HG03139 (cell line): Measurements from ENCODE around the gene CRLF3.
"Not testable (repeated sequence)": the region's sequence is repeated elsewhere in the genome, so short reads cannot be mapped to it uniquely, and the experiment has no call there.

Experiments used
- ATAC-seq: cut with Tn5 transposase; IDR thresholded peaks from one replicate; pipeline ENCODE4 v1.9.1; 2021; ENCODE audit not compliant: unreplicated experiment

Gene CRLF3

DNA sequence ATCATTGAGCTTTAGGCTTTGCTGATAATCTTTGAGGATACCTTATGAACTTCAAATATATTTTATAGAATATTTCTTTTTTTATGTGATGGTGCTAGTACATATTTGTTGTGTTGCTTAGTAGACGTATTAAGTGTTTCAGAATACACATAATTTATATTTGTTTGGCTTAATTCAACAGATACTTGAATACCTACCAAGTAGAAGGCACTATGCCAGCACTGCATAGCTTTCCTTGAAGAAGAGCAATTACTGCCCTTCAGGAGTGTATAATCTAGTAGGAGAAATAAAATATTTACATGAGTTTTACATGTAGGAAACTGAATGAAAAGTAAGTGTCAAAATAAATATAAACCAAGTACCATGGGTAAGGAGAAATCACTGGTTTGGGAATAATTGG, 81.8 kb downstream of the CRLF3 start:
- not testable (repeated sequence) for ATAC-seq

DNA sequence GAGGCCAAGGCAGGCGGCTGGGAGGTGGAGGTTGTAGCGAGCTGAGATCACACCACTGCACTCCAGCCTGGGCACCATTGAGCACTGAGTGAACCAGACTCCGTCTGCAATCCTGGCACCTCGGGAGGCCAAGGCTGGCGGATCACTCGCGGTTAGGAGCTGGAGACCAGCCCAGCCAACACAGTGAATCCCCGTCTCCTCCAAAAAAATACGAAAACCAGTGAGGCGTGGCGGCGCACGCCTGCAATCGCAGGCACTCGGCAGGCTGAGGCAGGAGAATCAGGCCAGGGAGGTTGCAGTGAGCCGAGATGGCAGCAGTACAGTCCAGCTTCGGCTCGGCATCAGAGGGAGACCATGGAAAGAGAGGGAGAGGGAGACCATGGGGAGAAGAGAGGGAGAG, 88.1 kb downstream of the CRLF3 start:
- not testable (repeated sequence) for ATAC-seq

DNA sequence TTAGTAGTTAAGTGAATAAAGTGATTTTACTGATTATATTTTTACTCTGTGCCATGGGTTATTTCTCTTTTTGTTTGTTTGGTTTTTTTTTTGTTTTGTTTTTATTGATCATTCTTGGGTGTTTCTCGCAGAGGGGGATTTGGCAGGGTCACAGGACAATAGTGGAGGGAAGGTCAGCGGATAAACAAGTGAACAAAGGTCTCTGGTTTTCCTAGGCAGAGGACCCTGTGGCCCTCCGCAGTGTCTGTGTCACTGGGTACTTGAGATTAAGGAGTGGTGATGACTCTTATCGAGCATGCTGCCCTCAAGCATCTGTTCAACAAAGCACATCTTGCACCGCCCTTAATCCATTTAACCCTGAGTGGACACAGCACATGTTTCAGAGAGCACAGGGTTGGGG, 88.8 kb downstream of the CRLF3 start:
- not testable (repeated sequence) for ATAC-seq

DNA sequence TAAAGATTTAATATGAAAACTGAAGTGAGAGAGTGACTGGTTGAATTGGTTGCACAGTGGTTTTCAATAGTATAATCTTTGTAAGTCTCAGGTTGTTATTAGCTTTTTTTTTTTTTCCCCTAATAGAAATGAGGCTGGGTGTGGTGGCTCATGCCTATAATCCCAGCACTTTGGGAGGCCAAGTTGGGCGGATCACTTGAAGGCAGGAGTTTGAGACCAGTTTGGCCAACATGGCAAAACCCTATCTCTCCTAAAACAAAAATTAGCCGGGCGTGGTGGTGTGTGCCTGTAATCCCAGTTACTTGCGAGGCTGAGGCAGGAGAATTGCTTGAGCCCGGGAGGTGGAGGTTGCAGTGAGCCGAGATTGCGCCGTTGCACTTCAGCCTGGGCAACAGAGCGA, 89.3 kb downstream of the CRLF3 start:
- ATAC-seq, result not testable (repeated sequence)

DNA sequence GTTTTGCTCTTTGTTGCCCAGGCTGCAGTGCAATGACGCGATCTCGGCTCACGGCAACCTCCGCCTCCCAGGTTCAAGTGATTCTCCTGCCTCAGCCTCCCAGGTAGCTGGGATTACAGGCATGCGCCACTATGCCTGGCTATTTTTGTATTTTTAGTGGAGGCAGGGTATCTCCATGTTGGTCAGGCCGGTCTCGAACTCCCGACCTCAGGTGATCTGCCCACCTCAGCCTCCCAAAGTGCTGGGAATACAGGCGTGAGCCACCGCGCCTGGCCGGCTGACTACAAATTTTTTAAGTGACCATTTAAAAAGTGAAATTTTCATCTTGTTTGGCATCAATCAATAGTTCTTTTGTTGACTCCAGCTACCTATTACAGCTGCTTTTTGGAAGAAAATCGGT, 90.3 kb downstream of the CRLF3 start:
- ATAC-seq, result not testable (repeated sequence)
